Smooth muscle cell (in vitro differentiated cells): ENCODE data around the gene LSM12. TPM values are rescaled to one million over a fixed set of nuclear protein-coding genes. Genes with fewer than 3 reads are reported as not detected.

ENCODE experiments used
- DNase-seq: peaks from one replicate; lab custom pipeline; 2025; ENCODE audit not compliant: unreplicated experiment; lab: John Stamatoyannopoulos, UW
- H2AFZ ChIP-seq: fragments of 200-600 bp; sonication (generic); 2 replicates; pipeline ENCODE4 v1.6.0; 2016; ENCODE audit warnings: antibody characterized with exemption, low read depth, mild to moderate bottlenecking
- H3F3A ChIP-seq: fragments of 200-600 bp; sonication (generic); 2 replicates; pipeline ENCODE4 v1.6.0; 2017; ENCODE audit warnings: antibody characterized with exemption, low read depth
- H3K27ac ChIP-seq: fragments of 200-600 bp; sonication (generic); 2 replicates; pipeline ENCODE4 v1.5.1; 2016; ENCODE audit warnings: low read depth, mild to moderate bottlenecking
- H3K27me3 ChIP-seq: fragments of 200-600 bp; sonication (generic); 2 replicates; pipeline ENCODE4 v1.6.1; 2016; ENCODE audit warnings: low read depth, mild to moderate bottlenecking
- H3K36me3 ChIP-seq: fragments of 200-600 bp; sonication (generic); 2 replicates; pipeline ENCODE4 v1.5.1; 2016; ENCODE audit warnings: low read depth
- H3K4me1 ChIP-seq: fragments of 200-600 bp; sonication (generic); 2 replicates; pipeline ENCODE4 v1.5.1; 2016; ENCODE audit warnings: low read depth
- H3K4me2 ChIP-seq: fragments of 200-600 bp; sonication (generic); 2 replicates; pipeline ENCODE4 v1.6.0; 2016; ENCODE audit warnings: mild to moderate bottlenecking
- H3K4me3 ChIP-seq: fragments of 200-600 bp; sonication (generic); 2 replicates; pipeline ENCODE4 v1.5.1; 2016; ENCODE audit warnings: mild to moderate bottlenecking
- H3K79me2 ChIP-seq: fragments of 200-600 bp; sonication (generic); 2 replicates; pipeline ENCODE4 v1.6.0; 2016; ENCODE audit warnings: low read depth, mild to moderate bottlenecking
- H3K9ac ChIP-seq: fragments of 200-600 bp; sonication (generic); 2 replicates; pipeline ENCODE4 v1.6.0; 2016; ENCODE audit warnings: low read depth
- H3K9me3 ChIP-seq: fragments of 200-600 bp; sonication (generic); replicated peaks from 2 replicates; pipeline ENCODE4 v1.5.1; 2016; ENCODE audit warnings: low read depth
- H4K20me1 ChIP-seq: fragments of 200-600 bp; sonication (generic); 2 replicates; pipeline ENCODE4 v1.6.0; 2016; ENCODE audit warnings: low read depth
- CTCF ChIP-seq: fragments of 200-600 bp; sonication (generic); IDR thresholded peaks from 2 replicates; pipeline ENCODE4 v1.5.1; 2017; ENCODE audit warnings: borderline replicate concordance, mild to moderate bottlenecking, antibody characterized with exemption; ENCODE audit not compliant: insufficient read depth, poor library complexity, severe bottlenecking
- WGBS: methylation state at CpG from one replicate; pipeline ENCODE4 v1.1.7; 2016; ENCODE audit warnings: low lambda C conversion rate; 5-methylcytosine and 5-hydroxymethylcytosine counted together
- polyA plus RNA-seq: library from polyadenylated mRNA; unstranded; fragments of >200 nt; fragmentation: Nextera tagmentation; extraction: Ambion mirVana; gene quantifications from 2 replicates; pipeline ENCODE4 v1.2.1, GENCODE V29; 2016
- total RNA-seq: library from RNA; depleted of rRNA; stranded (reverse); fragments of >200 nt; gene quantifications from 2 replicates; pipeline ENCODE4 v1.2.3, GENCODE V29; 2014

The LSM12 gene
- total and polyA plus RNA-seq, 2 experiments from 2014 or later, result 42.3 to 52.0 TPM

- no peak for TF ChIP-seq CTCF
- Histone ChIP-seq H3K4me2 (peak overlapping the region; percentile 99), H3K4me3 (peak overlapping the region; percentile 81), H3K27ac (no peak overlapping the region), H3K4me1 (peaks cover 26% of the 10 kb centered on the region), H3K79me2 (no peaks in the 10 kb centered on the region), H3K36me3 (no peaks in the 10 kb centered on the region), H4K20me1 (no peaks in the 10 kb centered on the region), H2AFZ (no peak overlapping the region), H3K27me3 (peaks cover 28% of the 10 kb centered on the region), H3K9ac (no peak overlapping the region), H3F3A (no peaks in the 10 kb centered on the region), H3K9me3 (no peaks in the 10 kb centered on the region)
- no peak for DNase-seq
- WGBS, result 72% methylated on average over 6 of the region's 6 CpGs
Observed at GRCh38 chr17:44008205-44008909, 58.1 kb downstream of the LSM12 start.

GRCh38 chr17:44007346-44008204, 58.9 kb downstream of the LSM12 start:
- 7% methylated on average over 36 of the region's 37 CpGs for WGBS

GRCh38 chr17:44006598-44007345, 59.7 kb downstream of the LSM12 start:
- H3K4me2 ChIP-seq, result peak overlapping the region; percentile 99
- H3K9ac ChIP-seq, result peak overlapping the region; percentile 61
- no peaks in the 10 kb centered on the region for H3K9me3 ChIP-seq
- H3K27me3 ChIP-seq, result peaks cover 30% of the 10 kb centered on the region
- TF ChIP-seq CTCF, result peak; percentile 66
- H2AFZ ChIP-seq, result peak overlapping the region; percentile 20
- peaks cover 26% of the 10 kb centered on the region for H3K4me1 ChIP-seq
- H3K4me3 ChIP-seq, result peak overlapping the region; percentile 81
- DNase-seq, result peak; percentile 93
- H3F3A ChIP-seq, result no peaks in the 10 kb centered on the region
- H4K20me1 ChIP-seq, result no peaks in the 10 kb centered on the region
- H3K79me2 ChIP-seq, result no peaks in the 10 kb centered on the region
- WGBS, result under 1% methylated on average over 31 of the region's 40 CpGs
- H3K27ac ChIP-seq, result no peak overlapping the region
- no peaks in the 10 kb centered on the region for H3K36me3 ChIP-seq

More at GRCh38 chr17:44007346-44008204, 58.9 kb downstream of the LSM12 start:
- H3F3A ChIP-seq, result no peaks in the 10 kb centered on the region
- H3K79me2 ChIP-seq, result no peaks in the 10 kb centered on the region
- H3K27me3 ChIP-seq, result peaks cover 30% of the 10 kb centered on the region
- peak overlapping the region; percentile 20 for H2AFZ ChIP-seq
- H3K4me3 ChIP-seq, result peak overlapping the region; percentile 81
- H3K36me3 ChIP-seq, result no peaks in the 10 kb centered on the region
- H4K20me1 ChIP-seq, result no peaks in the 10 kb centered on the region
- peak overlapping the region; percentile 61 for H3K9ac ChIP-seq
- DNase-seq, result no peak
- TF ChIP-seq CTCF, result no peak
- peaks cover 26% of the 10 kb centered on the region for H3K4me1 ChIP-seq
- no peak overlapping the region for H3K27ac ChIP-seq
- no peaks in the 10 kb centered on the region for H3K9me3 ChIP-seq
- H3K4me2 ChIP-seq, result peak overlapping the region; percentile 99
